COR-L47 (cell line): ENCODE data around the gene NMUR2.

Experiments
- DNase-seq: peaks from one replicate; lab custom pipeline; 2025; lab: John Stamatoyannopoulos, UW

Gene NMUR2, protein sequence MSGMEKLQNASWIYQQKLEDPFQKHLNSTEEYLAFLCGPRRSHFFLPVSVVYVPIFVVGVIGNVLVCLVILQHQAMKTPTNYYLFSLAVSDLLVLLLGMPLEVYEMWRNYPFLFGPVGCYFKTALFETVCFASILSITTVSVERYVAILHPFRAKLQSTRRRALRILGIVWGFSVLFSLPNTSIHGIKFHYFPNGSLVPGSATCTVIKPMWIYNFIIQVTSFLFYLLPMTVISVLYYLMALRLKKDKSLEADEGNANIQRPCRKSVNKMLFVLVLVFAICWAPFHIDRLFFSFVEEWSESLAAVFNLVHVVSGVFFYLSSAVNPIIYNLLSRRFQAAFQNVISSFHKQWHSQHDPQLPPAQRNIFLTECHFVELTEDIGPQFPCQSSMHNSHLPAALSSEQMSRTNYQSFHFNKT

GRCh38 chr5:152405145-152405544 lies at the start of gene NMUR2:
TSS of gene NMUR2 (minus strand) at chr5:152405279. CDS start at chr5:152405113, 166 bp downstream.
- DNase-seq: no peak

- DNase-seq: no peak
Measured at GRCh38 chr5:152443935-152444334, 38.9 kb upstream of the NMUR2 start.

DNA sequence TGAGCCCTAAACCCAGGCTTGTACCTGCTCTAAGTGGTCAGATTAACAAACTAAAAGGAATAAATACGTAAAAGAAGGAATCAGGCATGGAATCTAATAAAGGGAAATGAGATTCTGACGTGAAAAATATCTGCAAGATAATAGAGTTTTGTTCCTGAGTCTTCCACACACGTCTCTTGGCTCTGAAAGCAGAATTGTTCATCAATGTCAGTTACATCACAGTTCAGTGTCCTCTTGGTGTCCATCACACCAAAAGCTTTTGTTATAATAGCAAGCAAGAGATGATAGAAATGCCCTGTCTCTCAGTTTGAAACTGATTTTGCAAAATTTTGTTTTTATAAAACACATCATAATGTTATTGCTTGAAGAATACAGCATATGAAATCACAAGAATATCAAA lies 34.7 kb upstream of the NMUR2 start:
- no peak for DNase-seq

DNA sequence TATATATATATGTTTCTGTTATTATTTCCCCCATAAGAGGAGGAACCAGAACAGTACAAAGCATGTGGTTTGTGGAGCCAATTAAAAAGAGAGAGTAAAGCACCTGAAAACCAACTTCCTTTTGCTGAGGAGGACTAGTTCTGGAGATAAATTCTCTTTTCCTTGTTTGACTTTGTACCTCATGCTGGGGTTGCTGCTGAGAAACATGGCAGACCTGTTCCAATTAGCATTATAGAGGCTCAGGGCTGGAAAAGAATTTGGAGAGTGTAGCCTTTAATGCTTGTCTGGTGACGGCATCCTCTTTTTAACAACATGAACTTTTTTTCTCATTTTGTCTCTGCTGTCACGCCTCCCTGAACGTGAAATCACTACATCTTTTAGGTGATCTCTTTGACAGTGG lies 32.8 kb upstream of the NMUR2 start:
- no peak for DNase-seq

DNA sequence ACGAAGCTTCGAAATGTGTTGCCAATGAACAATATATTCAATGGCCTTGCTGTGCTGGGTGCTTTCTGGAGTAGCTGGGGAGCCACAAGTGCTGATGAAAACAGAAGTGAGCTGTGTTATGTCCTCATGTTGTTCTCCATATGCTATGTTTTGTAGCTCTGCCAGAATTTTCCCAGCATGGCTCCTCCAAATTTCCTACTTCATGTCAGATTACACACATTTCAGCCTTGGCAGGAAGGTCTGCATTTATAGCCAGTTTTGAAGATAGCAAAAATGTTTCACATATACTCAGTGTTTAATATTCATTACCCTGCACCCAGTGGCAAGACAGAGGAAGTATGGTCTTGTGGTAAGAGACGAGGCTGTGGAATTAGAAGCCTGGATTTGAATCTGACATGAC lies 22.6 kb upstream of the NMUR2 start:
- DNase-seq: no peak

- DNase-seq: no peak
Measured at GRCh38 chr5:152425083-152425482, 20.0 kb upstream of the NMUR2 start.

GRCh38 chr5:152424501-152424900 lies 19.4 kb upstream of the NMUR2 start:
- no peak for DNase-seq

GRCh38 chr5:152422081-152422480 lies 17.0 kb upstream of the NMUR2 start:
- no peak for DNase-seq

- DNase-seq: no peak
Measured at GRCh38 chr5:152412129-152412528, 7.0 kb upstream of the NMUR2 start.

DNA sequence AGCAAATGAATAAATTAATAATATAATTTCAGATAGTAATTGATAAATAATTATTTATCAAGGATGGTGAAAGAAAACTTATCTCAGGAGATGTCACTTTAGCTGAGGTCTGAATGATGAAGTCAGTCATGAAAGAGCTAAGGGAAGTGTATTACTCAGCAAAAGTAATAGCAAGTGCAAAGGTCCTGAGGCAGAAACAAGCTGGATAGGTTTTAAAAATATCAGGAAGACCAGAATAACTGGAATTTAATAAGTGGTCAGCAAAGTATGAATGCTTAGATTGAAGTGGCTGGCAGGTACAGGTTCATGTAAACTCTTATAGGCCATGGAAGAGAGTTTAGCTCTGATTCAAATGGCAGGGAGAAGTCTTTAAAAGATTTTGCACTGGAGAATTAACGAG lies 1.0 kb upstream of the NMUR2 start:
- no peak for DNase-seq

- DNase-seq: no peak
Measured at GRCh38 chr5:152404494-152404893, 585 bp downstream of the NMUR2 start.

DNA sequence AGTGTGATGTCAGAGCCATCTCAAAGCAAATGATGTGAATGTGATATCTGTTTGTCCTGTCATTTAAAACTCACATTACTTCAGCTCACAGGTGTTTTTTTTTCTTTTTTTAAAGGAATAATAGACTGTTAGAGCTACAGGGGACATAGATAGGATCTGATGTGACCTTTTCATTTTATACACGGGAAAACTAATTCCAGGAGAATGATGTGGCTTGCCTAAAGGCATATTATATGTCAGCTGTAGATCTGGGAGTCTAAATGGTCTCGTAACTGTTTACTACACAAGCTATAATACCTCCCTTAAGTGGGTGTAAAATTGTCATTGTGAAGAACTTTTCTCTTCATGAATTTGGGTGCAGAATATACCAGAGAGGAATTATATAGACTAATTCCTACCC lies 2.0 kb downstream of the NMUR2 start:
- DNase-seq: no peak

DNA sequence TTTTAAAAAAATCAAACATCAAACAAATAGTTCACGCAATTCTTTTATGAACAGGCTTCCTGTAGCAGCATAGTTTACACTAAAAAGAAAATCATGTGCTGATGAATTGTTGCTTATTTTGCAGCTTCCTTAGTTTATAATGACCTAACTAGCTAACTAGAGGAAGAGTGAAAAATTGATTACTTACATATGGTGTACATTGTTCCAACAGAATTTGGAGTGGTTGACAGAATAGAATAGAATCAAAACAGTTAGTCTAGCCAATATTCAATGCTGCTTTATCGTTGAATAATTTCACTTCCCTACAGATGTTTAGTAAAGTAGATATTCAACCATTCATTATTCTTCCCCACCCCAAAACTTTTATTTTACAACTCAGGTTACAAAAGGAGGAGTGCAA lies 4.2 kb downstream of the NMUR2 start:
- DNase-seq: no peak

DNA sequence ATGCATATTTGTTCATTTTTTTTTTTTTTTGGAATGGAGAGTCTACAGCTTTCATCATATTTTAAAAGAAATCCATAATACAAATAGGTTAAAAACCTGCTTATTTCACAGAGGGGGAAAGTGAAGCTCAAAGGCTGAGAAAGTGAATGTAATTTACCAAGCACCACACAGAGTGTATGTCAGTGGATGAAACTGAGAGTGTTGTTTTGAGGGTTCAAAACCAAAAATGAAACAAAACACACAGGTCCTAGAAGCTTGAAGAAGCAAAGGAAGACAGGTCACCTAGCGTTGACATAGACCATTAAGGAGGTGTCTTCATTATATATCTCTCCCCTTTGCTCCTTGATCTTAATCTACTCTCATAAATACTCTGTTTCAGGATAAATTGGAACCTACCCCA lies 7.5 kb downstream of the NMUR2 start:
- DNase-seq: no peak

GRCh38 chr5:152393441-152393840 lies 11.6 kb downstream of the NMUR2 start:
- no peak for DNase-seq

- no peak for DNase-seq
Measured at GRCh38 chr5:152389208-152389849, 15.8 kb downstream of the NMUR2 start.

- DNase-seq: no peak
Measured at GRCh38 chr5:152388610-152389009, 16.5 kb downstream of the NMUR2 start.

- no peak for DNase-seq
Measured at GRCh38 chr5:152380415-152381123, 24.5 kb downstream of the NMUR2 start.

DNA sequence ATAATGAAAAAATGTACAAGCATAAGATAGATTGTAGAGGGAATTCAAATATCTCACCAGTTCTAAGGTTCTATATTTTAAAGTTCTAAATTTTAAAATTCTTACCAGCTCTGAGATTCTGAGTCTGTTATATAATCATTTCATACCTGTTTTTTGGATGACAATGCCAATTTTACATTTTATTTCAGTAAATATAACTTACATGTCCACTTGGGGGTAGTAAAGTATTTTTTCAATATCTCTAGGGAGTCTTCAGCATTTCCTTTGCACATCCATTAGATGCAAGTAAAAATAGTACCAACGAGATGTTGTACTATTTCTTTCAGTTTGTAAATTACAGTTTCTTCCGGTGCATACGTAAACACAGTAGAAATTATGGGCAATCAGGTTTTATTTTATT lies 25.7 kb downstream of the NMUR2 start:
- no peak for DNase-seq

GRCh38 chr5:152378730-152379129 lies 26.3 kb downstream of the NMUR2 start:
- no peak for DNase-seq

DNA sequence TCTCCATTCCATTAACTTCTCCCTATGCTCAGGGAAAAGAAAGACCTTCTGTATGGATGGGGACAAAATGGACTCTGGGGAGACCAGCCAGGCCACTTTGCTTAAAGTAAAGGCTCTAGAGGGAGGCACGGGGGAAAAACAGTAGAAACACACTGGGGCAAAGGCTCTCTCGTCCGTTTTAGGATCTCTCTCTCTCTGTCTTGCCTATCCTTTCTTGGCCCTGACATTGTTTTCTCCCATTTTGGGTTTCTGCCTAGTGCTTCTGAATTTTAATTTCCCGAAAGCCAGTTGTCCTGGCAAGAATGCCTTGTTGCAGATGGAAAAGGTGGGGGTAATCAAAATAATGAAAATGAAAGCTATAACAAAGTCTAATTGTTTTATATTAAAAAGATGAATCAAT lies 28.2 kb downstream of the NMUR2 start:
- DNase-seq: no peak

DNA sequence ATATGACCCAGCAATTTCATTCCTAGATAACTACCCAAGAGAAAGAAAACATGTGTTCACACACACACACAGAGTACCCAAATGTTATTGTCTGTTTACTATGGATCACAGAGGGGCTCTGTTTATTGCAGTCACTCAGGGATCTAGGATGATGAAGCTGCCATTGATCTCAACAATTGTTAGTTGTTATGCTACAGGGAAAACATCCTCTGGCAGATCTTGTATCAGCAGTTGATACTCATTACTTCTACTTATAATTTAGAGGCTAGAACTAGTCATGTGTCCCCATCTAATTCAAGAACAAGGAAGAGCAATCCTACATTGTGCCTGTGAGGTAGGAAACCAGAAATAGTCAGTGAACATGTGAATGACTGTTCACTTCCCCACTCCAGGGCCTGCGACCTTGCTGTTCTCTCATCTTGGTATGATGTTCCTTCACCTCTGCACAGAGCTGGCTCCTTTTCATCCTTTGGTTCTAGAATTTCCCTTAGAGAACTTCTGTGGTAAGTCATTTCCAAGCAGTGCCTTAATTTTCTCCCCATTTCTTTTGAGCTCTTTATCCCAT lies 30.3 kb downstream of the NMUR2 start:
- DNase-seq: no peak

DNA sequence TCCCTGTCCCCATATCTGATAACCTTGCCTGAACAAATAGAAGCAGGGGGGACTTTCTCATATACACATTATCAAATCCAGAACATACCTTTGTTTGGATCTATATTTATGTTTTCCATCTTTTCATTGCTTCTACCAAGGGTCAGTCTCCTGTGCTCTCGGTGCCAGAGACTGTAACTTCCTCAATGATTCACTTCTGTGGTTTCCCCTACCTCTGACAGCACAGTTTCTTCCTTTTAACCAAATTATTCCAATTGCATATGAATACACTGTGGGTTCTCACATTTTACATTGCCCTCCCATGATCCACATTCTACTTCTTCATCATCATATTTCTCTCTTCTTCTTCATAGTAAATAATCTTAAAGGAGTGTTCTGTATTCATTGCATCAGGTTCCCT lies 32.2 kb downstream of the NMUR2 start:
- DNase-seq: no peak
